IMR-90 (cell line): Measurements from ENCODE around the gene USP9X. TPM values are rescaled to one million over a fixed set of nuclear protein-coding genes. Genes with fewer than 3 reads are reported as not detected.

Experiments
- ATAC-seq: fragments of 200-7000 bp; cut with Tn5 transposase; 2 replicates; pipeline ENCODE4 v1.9.1; 2020; ENCODE audit warnings: low read depth, mild to moderate bottlenecking, moderate library complexity
- BruUV-seq: library from RNA; stranded (reverse); fragments of 400-500 nt; replicated peaks from 2 replicates; lab custom pipeline; 2021; lab: Mats Ljungman, UMichigan
- CTCF ChIA-PET: fragments of 300-600 bp; formaldehyde crosslinking; extraction: SDS; loops from one replicate; lab custom pipeline; 2021; ENCODE audit warnings: antibody characterized with exemption; lab: Yijun Ruan, JAX
- POLR2A ChIA-PET: fragments of 300-600 bp; sonication (Branson Sonifier 250); formaldehyde crosslinking; loops from one replicate; lab custom pipeline; 2022; ENCODE audit warnings: antibody characterized with exemption; ENCODE audit not compliant: unreplicated experiment; lab: Charles Lee
- DNase-seq: peaks from one replicate; pipeline ENCODE4 v3.0.0; 2013
- H2AFZ ChIP-seq: replicated peaks from 2 replicates; pipeline ENCODE3; 2013; ENCODE audit warnings: low read length, mild to moderate bottlenecking; ENCODE audit not compliant: poor library complexity
- H2AK5ac ChIP-seq: 2 replicates; pipeline ENCODE4 v1.6.1; 2013; ENCODE audit warnings: low read depth, low read length, inconsistent platforms
- H2AK9ac ChIP-seq: replicated peaks from 2 replicates; pipeline ENCODE3; 2013; ENCODE audit warnings: mild to moderate bottlenecking, low read depth, low read length, moderate library complexity; ENCODE audit not compliant: poor library complexity
- H2BK120ac ChIP-seq: 2 replicates; pipeline ENCODE4 v1.6.1; 2013; ENCODE audit warnings: low read depth, low read length, inconsistent platforms
- H2BK15ac ChIP-seq: 3 replicates; pipeline ENCODE4 v1.6.1; 2013; ENCODE audit warnings: low read depth, low read length, inconsistent platforms
- H2BK20ac ChIP-seq: 2 replicates; pipeline ENCODE4 v1.6.1; 2013; ENCODE audit warnings: low read depth, mild to moderate bottlenecking, inconsistent platforms, low read length, moderate library complexity
- H2BK5ac ChIP-seq: 2 replicates; pipeline ENCODE4 v1.6.1; 2013; ENCODE audit warnings: mild to moderate bottlenecking, low read depth, low read length, inconsistent platforms; ENCODE audit not compliant: poor library complexity, severe bottlenecking
- H3K14ac ChIP-seq: replicated peaks from 2 replicates; pipeline ENCODE4 v1.6.1; 2013; ENCODE audit warnings: low read depth, low read length, inconsistent platforms
- H3K18ac ChIP-seq: 2 replicates; pipeline ENCODE4 v1.6.1; 2013; ENCODE audit warnings: low read depth, low read length, control low read depth
- H3K23ac ChIP-seq: 2 replicates; pipeline ENCODE4 v1.6.1; 2013; ENCODE audit warnings: low read depth, low read length, inconsistent platforms
- H3K27ac ChIP-seq: 2 replicates; pipeline ENCODE4 v1.5.1; 2013; ENCODE audit warnings: mild to moderate bottlenecking, control low read depth, low read length; ENCODE audit not compliant: insufficient read depth
- H3K27me3 ChIP-seq: 2 replicates; pipeline ENCODE4 v1.6.1; 2013; ENCODE audit warnings: low read length; ENCODE audit not compliant: control insufficient read depth, insufficient read depth
- H3K36me3 ChIP-seq: 2 replicates; pipeline ENCODE4 v1.6.1; 2013; ENCODE audit warnings: low read length, mixed read lengths; ENCODE audit not compliant: control insufficient read depth, insufficient read depth
- H3K4ac ChIP-seq: 2 replicates; pipeline ENCODE4 v1.6.1; 2013; ENCODE audit warnings: low read depth, low read length, inconsistent platforms
- H3K4me1 ChIP-seq: 2 replicates; pipeline ENCODE4 v1.6.1; 2013; ENCODE audit warnings: low read length, mixed read lengths; ENCODE audit not compliant: control insufficient read depth, insufficient read depth
- H3K4me2 ChIP-seq: 2 replicates; pipeline ENCODE4 v1.6.1; 2013; ENCODE audit warnings: low read depth, mild to moderate bottlenecking, control low read depth, low read length, moderate library complexity
- H3K4me3 ChIP-seq: 2 replicates; pipeline ENCODE4 v1.5.1; 2013; ENCODE audit warnings: low read depth, mild to moderate bottlenecking, control low read depth, low read length, moderate library complexity; ENCODE audit not compliant: insufficient read depth
- H3K56ac ChIP-seq: 2 replicates; pipeline ENCODE4 v1.6.1; 2013; ENCODE audit warnings: low read length, inconsistent platforms; ENCODE audit not compliant: insufficient read depth; ENCODE audit errors: extremely low read depth
- H3K79me1 ChIP-seq, 2 experiments: 2 replicates each; pipeline ENCODE4 v1.6.1; 2013; ENCODE audit warnings: low read length in 2 of 2, inconsistent platforms in 1 of 2, low read depth in 1 of 2
- H3K9ac ChIP-seq: 2 replicates; pipeline ENCODE4 v1.6.1; 2013; ENCODE audit warnings: low read depth, low read length, control low read depth
- H3K9me1 ChIP-seq: 2 replicates; pipeline ENCODE4 v1.6.1; 2013; ENCODE audit warnings: low read length, inconsistent platforms; ENCODE audit not compliant: insufficient read depth
- H3K9me3 ChIP-seq: 2 replicates; pipeline ENCODE4 v1.6.1; 2013; ENCODE audit warnings: low read length; ENCODE audit not compliant: control insufficient read depth, insufficient read depth
- H4K20me1 ChIP-seq: 2 replicates; pipeline ENCODE4 v1.6.1; 2013; ENCODE audit warnings: low read length, inconsistent platforms; ENCODE audit not compliant: insufficient read depth
- H4K5ac ChIP-seq: 2 replicates; pipeline ENCODE4 v1.6.1; 2013; ENCODE audit warnings: mild to moderate bottlenecking, low read depth, low read length, control low read depth
- H4K8ac ChIP-seq, 2 experiments: 2 replicates each; pipeline ENCODE4 v1.6.1; 2013; ENCODE audit warnings: low read depth in 2 of 2, low read length in 2 of 2, control low read depth in 1 of 2, inconsistent platforms in 1 of 2
- H4K91ac ChIP-seq: 2 replicates; pipeline ENCODE4 v1.6.1; 2013; ENCODE audit warnings: low read depth, low read length, inconsistent platforms; ENCODE audit not compliant: insufficient read depth
- BHLHE40 ChIP-seq: fragments of 150-350 bp; IDR thresholded peaks from 2 replicates; pipeline ENCODE4 v1.6.1; 2016; ENCODE audit warnings: mild to moderate bottlenecking, low read depth, low read length
- CEBPB ChIP-seq: IDR thresholded peaks from 2 replicates; pipeline ENCODE4 v1.6.1; 2012; ENCODE audit warnings: low read depth, low read length, improper control_type of control experiment
- CHD1 ChIP-seq: IDR thresholded peaks from 2 replicates; pipeline ENCODE4 v1.6.1; 2012; ENCODE audit warnings: low read depth, low read length, improper control_type of control experiment
- CTCF ChIP-seq: conservative IDR thresholded peaks from 2 replicates; pipeline ENCODE4 v1.5.1; 2012; ENCODE audit warnings: mild to moderate bottlenecking, low read depth, low read length, improper control_type of control experiment
- ELK1 ChIP-seq: fragments of 150-350 bp; IDR thresholded peaks from 2 replicates; pipeline ENCODE4 v1.6.1; 2016; ENCODE audit warnings: low read depth, mild to moderate bottlenecking, low read length, moderate library complexity, borderline replicate concordance
- FOS ChIP-seq: fragments of 150-350 bp; IDR thresholded peaks from 2 replicates; pipeline ENCODE4 v1.6.1; 2016; ENCODE audit warnings: low read depth, low read length
- MAFK ChIP-seq: IDR thresholded peaks from 2 replicates; pipeline ENCODE4 v1.6.1; 2012; ENCODE audit warnings: low read depth, low read length, improper control_type of control experiment
- MAZ ChIP-seq: IDR thresholded peaks from 2 replicates; pipeline ENCODE4 v1.6.1; 2012; ENCODE audit warnings: low read depth, mild to moderate bottlenecking, low read length, improper control_type of control experiment, moderate library complexity, borderline replicate concordance
- MXI1 ChIP-seq: IDR thresholded peaks from 2 replicates; pipeline ENCODE4 v1.6.1; 2012; ENCODE audit warnings: low read depth, mild to moderate bottlenecking, low read length, moderate library complexity, borderline replicate concordance
- NFE2L2 ChIP-seq: fragments of 150-350 bp; IDR thresholded peaks from 2 replicates; pipeline ENCODE4 v1.6.1; 2016; ENCODE audit warnings: low read depth, mild to moderate bottlenecking, low read length
- POLR2A ChIP-seq: IDR thresholded peaks from 2 replicates; pipeline ENCODE4 v1.6.1; 2012; ENCODE audit warnings: mild to moderate bottlenecking, low read depth, low read length
- RAD21 ChIP-seq: IDR thresholded peaks from 2 replicates; pipeline ENCODE4 v1.6.1; 2012; ENCODE audit warnings: low read length, improper control_type of control experiment
- RCOR1 ChIP-seq: IDR thresholded peaks from 2 replicates; pipeline ENCODE4 v1.6.1; 2012; ENCODE audit warnings: mild to moderate bottlenecking, low read length, improper control_type of control experiment; ENCODE audit not compliant: insufficient replicate concordance
- RFX5 ChIP-seq: IDR thresholded peaks from 2 replicates; pipeline ENCODE4 v1.8.0; 2012; ENCODE audit warnings: low read depth, mild to moderate bottlenecking, low read length, moderate library complexity
- SMC3 ChIP-seq: fragments of 150-350 bp; IDR thresholded peaks from 2 replicates; pipeline ENCODE4 v1.6.1; 2016; ENCODE audit warnings: low read depth, mild to moderate bottlenecking, antibody characterized with exemption, low read length, moderate library complexity
- USF2 ChIP-seq: fragments of 150-350 bp; IDR thresholded peaks from 2 replicates; pipeline ENCODE4 v1.6.1; 2017; ENCODE audit warnings: mild to moderate bottlenecking, antibody characterized with exemption, low read length, low read depth
- WGBS, 2 experiments: methylation state at CpG; one replicate each; pipeline versions ENCODE4 v1.1.5 to v1.1.7; 2013; ENCODE audit warnings: missing lambda C conversion rate in 2 of 2; ENCODE audit not compliant: insufficient read length in 1 of 2; ENCODE audit errors: extremely low coverage in 2 of 2; 5-methylcytosine and 5-hydroxymethylcytosine counted together
- dilution Hi-C: fragments of 300-500 bp; cut with HindIII; formaldehyde crosslinking; loops from one replicate; pipeline ENCODE4 v1.14.3; 2018; ENCODE audit warnings: low sequenced_read_pairs; ENCODE audit not compliant: unreplicated experiment
- in situ Hi-C: fragments of 300-500 bp; cut with MboI; formaldehyde crosslinking; loops from 3 replicates; pipeline ENCODE4 v1.14.3; 2019; ENCODE audit warnings: low sequenced_read_pairs, inconsistent platforms, mixed read lengths
- intact Hi-C: fragments of 100-400 bp; cut with micrococcal nuclease; formaldehyde crosslinking; loops from 2 replicates; pipeline ENCODE4 v1.10.0; 2022
- polyA plus RNA-seq, 3 experiments: library from polyadenylated mRNA; depleted of rRNA; stranded (reverse); fragments of >200 nt; gene quantifications; 2 replicates each; pipeline ENCODE4 v1.2.3, GENCODE V29; 2012; ENCODE audit warnings: low replicate concordance in 1 of 3
- total RNA-seq: library from RNA; depleted of rRNA; stranded (reverse); fragments of >200 nt; gene quantifications from 2 replicates; pipeline ENCODE4 v1.2.3, GENCODE V29; 2012

USP9X gene
- total and polyA plus RNA-seq, 2 of the 4 experiments (the other 2 are of a cell fraction) = 17.5 to 104 TPM

- no peak for DNase-seq
- Histone ChIP-seq H3K4ac (no peak overlapping the region), H3K9ac (no peak overlapping the region), H2BK20ac (no peak overlapping the region), H3K4me1 (peaks cover 3% of the 10 kb centered on the region), H3K27ac (no peak overlapping the region), H2AK5ac (no peak overlapping the region; the same call in 1 of the 2 replicates), H3K9me1 (no peaks in the 10 kb centered on the region), H3K4me3 (no peak overlapping the region), H4K91ac (no peak overlapping the region), H2BK15ac (no peak overlapping the region), H3K56ac (no peak overlapping the region), H3K27me3 (peaks cover 2% of the 10 kb centered on the region; the same call in 1 of the 2 replicates), H4K8ac (0 out of 4 replicates have a peak overlapping the region, but pooled peaks of 1 of the 2 experiments have one; percentile 21), H4K5ac (no peak overlapping the region), H3K36me3 (no peaks in the 10 kb centered on the region), H3K79me1 (no peaks in the 10 kb centered on the region), H2BK120ac (no peak overlapping the region), H2AK9ac (no peak overlapping the region), H4K20me1 (no peaks in the 10 kb centered on the region), H3K23ac (no peak overlapping the region), H3K9me3 (no peaks in the 10 kb centered on the region), H3K14ac (no peak overlapping the region), H2BK5ac (no peak overlapping the region), H2AFZ (peak overlapping the region; percentile 8), H3K18ac (no peak overlapping the region), H3K4me2 (no peak overlapping the region)
- intact Hi-C loops (no loop called here), in situ Hi-C loops (no loop called here), dilution Hi-C loops (no loop called here)
- no CpG with 5 or more reads among the region's 8 CpGs for WGBS, 2 experiments
- ChIA-PET CTCF (no interaction called here), POLR2A (no interaction called here)
- ATAC-seq = no peak
- TF ChIP-seq RFX5 = no peak
- TF ChIP-seq FOS = no peak
- no peak for TF ChIP-seq RCOR1
- TF ChIP-seq BHLHE40 = no peak
- TF ChIP-seq CHD1 = no peak
- TF ChIP-seq RAD21 = no peak
- TF ChIP-seq MAFK = no peak
- no peak for TF ChIP-seq ELK1
- TF ChIP-seq NFE2L2 = no peak
- TF ChIP-seq POLR2A = no peak
- no peak for TF ChIP-seq CTCF
- no peak for TF ChIP-seq MAZ
- no peak for TF ChIP-seq CEBPB
- no peak for TF ChIP-seq MXI1
- TF ChIP-seq SMC3 = no peak
- TF ChIP-seq USF2 = no peak
- BruUV-seq = no TSS peak
These were observed 37.2 kb upstream of the USP9X start for GRCh38 chrX:41047878-41048534.
